B cell (primary cell): Measurements from ENCODE around the gene COX6B1.

Source experiments
- EZH2 ChIP-seq: IDR thresholded peaks from 2 replicates; pipeline ENCODE4 v1.6.1; 2012; ENCODE audit warnings: borderline replicate concordance, low read depth, mild to moderate bottlenecking, moderate library complexity, low read length; ENCODE audit not compliant: insufficient read depth, poor library complexity, severe bottlenecking
- TF ChIP-seq, protein P1 (sequence below): fragments of 200-600 bp; IDR thresholded peaks from one replicate; pipeline ENCODE4 v1.8.0; 2022; ENCODE audit warnings: antibody characterized with exemption, mild to moderate bottlenecking

GRCh38 chr19:35612559-35613321, 35.4 kb upstream of the COX6B1 start, which contains the start of gene HAUS5:
- TF ChIP-seq, protein P1, sequence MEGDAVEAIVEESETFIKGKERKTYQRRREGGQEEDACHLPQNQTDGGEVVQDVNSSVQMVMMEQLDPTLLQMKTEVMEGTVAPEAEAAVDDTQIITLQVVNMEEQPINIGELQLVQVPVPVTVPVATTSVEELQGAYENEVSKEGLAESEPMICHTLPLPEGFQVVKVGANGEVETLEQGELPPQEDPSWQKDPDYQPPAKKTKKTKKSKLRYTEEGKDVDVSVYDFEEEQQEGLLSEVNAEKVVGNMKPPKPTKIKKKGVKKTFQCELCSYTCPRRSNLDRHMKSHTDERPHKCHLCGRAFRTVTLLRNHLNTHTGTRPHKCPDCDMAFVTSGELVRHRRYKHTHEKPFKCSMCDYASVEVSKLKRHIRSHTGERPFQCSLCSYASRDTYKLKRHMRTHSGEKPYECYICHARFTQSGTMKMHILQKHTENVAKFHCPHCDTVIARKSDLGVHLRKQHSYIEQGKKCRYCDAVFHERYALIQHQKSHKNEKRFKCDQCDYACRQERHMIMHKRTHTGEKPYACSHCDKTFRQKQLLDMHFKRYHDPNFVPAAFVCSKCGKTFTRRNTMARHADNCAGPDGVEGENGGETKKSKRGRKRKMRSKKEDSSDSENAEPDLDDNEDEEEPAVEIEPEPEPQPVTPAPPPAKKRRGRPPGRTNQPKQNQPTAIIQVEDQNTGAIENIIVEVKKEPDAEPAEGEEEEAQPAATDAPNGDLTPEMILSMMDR, result no peak
- TF ChIP-seq EZH2, result no peak
